HG03039 (cell line): ENCODE measurements around the gene MATK.
"Not testable (repeated sequence)": the region's sequence is repeated elsewhere in the genome, so short reads cannot be mapped to it uniquely, and the experiment has no call there.

ENCODE experiments used
- ATAC-seq: cut with Tn5 transposase; IDR thresholded peaks from one replicate; pipeline ENCODE4 v1.9.1; 2021; ENCODE audit warnings: mild to moderate bottlenecking, moderate library complexity; ENCODE audit not compliant: unreplicated experiment

MATK gene

GRCh38 chr19:3757705-3758104 lies 28.5 kb downstream of the MATK start:
- not testable (repeated sequence) for ATAC-seq

DNA sequence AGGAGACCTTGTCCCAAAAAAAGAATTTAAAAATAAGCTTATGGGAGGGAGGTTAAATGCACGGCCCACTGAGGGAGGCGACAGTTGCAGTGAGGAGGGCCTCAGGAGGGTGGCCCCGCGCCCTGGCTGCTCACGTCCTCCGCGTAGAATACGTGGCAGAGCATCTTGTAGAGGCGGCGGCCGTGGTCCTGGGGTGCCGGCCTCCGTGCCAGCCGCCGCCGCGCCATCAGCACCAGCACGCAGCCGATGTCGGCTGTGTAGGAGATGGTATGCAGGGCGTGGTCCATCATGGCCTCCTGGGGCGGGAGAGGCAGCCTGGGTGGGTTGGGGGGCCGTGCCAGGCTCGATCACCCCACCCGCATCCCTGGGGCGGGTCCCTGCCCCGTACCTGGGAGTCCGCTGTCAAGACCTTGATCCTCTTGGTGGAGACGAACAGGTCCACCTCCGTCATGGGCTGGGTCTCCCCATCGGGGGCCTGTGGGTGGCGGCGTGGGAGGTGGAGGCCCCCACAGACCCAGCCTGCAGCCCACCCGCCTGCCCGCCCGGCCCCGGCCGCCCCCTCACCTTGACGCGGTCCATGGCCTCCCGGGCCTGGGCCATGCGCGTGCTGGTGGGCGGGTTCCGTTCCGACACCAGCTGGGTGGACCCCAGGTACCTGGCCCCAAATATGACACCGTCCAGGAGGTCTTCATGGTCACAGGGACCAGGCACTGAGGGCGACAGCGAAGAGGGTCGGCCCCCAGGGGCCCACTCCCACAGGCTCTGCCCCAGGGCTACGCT lies 32.4 kb downstream of the MATK start:
- ATAC-seq, result no peak

DNA sequence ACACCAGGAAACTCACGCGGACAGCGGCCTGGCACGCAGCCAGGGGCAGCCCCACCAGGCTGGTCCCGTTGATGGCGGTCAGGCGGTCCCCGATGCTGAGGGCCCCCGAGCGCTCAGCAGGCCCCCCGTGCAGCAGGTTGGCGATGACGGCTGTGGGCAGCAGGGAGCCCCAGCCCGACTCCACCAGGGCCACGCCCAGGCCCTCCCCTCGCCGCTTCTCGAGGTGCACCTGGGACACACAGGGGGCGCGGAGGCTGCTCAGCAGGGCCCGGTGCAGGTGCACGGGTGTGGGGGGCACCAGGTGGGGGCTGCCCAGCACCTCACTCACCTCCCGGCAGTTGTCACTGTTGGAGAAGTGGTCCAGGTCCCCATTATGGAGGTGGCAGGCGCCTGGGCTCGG lies 33.7 kb downstream of the MATK start:
- ATAC-seq, result no peak

GRCh38 chr19:3751236-3751635 lies 34.9 kb downstream of the MATK start:
- no peak for ATAC-seq

DNA sequence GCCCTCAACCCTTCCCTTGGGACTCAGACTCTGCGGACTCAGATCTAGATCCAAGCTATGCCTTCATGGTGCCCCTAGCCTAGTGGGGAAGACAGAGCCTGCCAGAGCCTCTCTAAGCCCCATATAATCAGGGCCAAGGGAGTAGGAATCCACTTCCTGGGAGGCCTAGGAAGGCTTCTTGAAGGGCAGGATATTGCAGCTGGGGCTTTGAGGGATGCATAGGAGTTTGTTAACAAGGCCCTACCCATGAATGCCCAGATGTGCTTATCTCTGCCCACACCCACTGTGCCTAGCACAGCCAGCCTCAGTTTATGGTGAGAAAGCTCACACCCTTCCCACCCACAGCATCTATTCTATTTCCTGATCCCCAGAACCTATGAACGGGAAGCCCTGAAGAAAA lies 36.0 kb downstream of the MATK start:
- no peak for ATAC-seq

DNA sequence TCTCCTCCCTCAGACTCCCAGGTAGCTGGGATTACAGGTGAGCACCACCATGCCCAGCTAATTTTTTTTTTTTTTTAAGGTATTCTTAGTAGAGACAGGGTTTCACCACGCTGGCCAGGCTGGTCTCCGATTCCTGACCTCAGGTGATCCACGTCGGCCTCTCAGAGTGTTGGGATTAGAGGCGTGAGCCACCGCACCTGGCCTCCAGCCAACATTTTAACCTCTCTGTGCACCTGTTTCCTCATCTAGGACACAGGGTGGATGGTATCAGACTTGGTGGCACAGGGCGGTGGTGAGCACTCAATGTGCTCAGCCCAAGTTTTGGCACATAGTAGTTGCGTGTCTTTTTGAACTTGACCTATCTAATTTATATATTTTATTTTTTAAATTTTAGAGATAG lies 37.2 kb downstream of the MATK start:
- ATAC-seq, result no peak

GRCh38 chr19:3746371-3747056 lies 39.7 kb downstream of the MATK start:
- ATAC-seq, result no peak

DNA sequence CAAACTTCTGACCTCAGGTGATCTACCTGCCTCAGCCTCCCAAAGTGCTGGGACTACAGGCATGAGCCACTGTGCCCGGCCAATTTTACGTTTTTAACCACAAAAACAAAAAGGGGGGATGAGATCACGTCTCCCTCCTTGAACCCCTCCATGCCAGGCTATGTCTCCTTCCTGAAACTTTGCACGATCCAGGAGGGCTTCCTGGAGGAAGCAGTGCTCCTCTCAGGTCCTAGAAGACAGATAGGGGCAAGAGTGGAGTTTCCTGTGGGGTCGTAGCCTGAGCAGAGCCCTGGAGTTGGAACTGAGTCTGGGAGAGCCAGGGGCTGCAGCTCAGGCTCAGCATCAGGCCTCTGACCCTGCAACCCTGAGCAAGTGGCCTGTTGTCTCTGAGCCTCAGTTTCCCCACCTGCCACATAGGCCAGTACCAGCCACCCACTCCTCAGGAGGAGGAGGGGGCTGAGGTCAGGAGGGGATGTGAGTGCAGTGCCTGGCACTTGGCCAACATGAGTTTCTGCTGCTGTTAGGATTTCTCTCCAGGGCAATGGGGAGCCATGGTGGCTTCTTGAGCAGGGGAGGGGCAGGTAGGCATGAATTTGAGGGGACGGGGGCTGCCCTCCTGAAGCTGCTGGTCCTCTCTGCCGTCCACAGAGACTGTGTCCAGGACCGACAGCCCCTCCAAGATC lies 40.7 kb downstream of the MATK start:
- ATAC-seq, result no peak

DNA sequence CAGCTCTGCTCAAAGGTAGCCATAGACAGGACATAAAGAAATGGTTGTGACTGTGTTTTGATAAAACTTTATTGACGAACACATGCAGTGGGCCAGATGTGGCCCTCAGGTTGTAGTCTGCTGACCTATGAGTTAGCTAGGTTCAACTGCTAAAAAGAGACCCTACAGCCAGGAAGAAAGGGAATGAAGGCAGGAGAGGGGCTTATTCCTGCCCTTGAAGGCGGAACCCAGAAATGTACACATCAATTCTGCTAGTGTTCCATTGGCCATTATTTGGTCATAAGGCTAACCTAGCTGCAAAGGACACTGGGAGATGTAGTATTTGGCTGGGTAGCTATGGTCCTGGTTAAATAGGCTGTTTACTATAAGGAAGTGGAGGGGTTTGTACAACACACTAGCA lies 42.7 kb downstream of the MATK start:
- no peak for ATAC-seq

GRCh38 chr19:3740431-3740830 lies 45.8 kb downstream of the MATK start:
- ATAC-seq, result no peak

DNA sequence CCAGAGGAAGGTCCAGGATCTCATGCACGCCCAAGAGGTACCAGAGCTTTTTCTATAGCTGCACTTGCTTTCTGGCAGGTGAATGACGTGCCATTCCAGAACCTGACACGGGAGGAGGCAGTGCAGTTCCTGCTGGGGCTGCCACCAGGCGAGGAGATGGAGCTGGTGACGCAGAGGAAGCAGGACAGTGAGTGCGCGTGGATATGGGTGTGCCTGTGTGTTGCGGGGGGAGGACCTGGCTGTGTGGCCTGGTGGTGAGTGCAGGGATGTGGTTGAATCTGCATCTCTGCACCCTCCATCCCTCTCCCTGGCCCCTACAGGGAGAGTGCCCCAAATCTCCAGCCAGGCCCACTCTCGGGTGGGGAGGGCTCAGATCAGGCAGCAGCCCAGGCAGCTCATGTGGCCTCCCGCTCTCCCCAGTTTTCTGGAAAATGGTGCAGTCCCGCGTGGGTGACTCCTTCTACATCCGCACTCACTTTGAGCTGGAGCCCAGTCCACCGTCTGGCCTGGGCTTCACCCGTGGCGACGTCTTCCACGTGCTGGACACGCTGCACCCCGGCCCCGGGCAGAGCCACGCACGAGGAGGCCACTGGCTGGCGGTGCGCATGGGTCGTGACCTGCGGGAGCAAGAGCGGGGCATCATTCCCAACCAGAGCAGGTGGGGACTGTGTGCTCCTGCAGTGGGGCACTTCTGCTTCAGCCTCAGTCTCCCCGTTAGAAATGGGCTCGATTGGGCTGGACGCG lies 47.5 kb downstream of the MATK start:
- ATAC-seq, result no peak

GRCh38 chr19:3737487-3738205 lies 48.5 kb downstream of the MATK start:
- ATAC-seq, result no peak

GRCh38 chr19:3736106-3736724 lies 50.0 kb downstream of the MATK start:
- no peak for ATAC-seq

DNA sequence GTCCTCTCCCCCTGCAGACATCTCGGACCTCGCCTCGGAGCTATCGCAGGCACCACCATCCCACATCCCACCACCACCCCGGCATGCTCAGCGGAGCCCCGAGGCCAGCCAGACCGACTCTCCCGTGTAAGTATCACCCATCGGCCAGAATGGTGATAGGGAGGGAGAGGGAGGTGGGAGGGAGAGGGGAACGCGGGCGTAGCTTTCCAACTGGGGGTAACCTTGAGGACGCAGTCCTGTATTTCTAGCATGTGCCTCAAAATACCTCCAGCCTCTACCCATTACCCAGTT lies 51.9 kb downstream of the MATK start:
- ATAC-seq, result no peak

DNA sequence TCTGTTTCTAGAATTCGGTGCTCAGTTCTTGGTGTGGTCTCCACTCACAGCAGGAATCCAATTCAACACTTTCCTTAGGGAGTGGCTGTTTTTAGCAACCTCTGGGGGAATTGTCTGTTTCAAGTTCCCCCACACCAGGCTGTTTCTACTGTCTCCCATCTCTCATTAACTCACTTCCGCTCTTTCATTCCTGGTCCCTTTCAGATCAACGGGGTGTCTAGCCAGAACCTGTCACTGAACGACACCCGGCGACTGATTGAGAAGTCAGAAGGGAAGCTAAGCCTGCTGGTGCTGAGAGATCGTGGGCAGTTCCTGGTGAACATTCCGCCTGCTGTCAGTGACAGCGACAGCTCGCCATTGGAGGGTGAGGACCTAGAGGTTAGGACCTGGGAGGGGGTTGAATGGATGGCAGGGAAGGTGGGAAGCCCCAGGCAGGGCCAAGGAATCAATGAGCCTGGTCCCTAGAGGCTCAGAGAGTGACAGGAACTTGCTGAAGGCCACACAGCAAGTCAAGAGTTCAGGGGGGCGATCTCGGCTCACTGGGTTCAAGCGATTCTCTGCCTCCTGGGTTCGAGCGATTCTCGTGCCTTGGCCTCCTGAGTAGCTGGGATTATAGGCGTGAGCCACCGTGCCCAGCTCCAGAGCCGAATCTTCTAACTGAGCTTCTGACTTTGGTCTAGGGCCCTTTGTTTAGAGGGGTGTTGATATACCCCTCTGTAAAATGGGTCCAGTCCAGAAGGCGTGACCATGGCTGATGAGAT lies 52.5 kb downstream of the MATK start:
- no peak for ATAC-seq

DNA sequence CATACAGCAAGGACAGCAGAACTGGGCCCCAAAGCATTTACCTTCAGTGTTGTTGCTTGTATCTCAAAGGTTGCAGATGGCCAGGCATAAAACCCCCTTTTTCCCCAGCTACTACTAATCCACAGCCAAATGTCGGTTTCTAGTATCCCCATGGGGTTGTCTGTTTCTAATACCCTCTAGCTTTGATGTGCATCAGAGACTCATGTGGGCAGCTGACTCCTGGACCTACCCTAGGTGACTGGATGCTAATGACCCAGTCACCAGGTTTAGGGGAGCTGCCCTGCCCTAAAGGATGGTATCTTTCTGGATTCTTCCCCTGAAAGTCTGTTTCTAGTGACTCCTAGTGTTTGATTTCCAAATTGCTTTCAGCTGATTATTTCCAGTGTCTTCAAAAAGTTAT lies 54.1 kb downstream of the MATK start:
- ATAC-seq, result no peak

- ATAC-seq, result no peak
Observed at GRCh38 chr19:3730457-3730958, 55.7 kb downstream of the MATK start.
